HG02885 (cell line): Measurements from ENCODE around the gene HECW1.
"Not testable (repeated sequence)": the region's sequence is repeated elsewhere in the genome, so short reads cannot be mapped to it uniquely, and the experiment has no call there.

ENCODE experiments used
- ATAC-seq: cut with Tn5 transposase; IDR thresholded peaks from one replicate; pipeline ENCODE4 v1.9.1; 2021; ENCODE audit warnings: mild to moderate bottlenecking; ENCODE audit not compliant: unreplicated experiment, poor library complexity

HECW1 gene

GRCh38 chr7:43484678-43485395, 372.4 kb downstream of the HECW1 start:
- ATAC-seq = no peak

- ATAC-seq = no peak
Observed at GRCh38 chr7:43485580-43485979, 373.1 kb downstream of the HECW1 start.

DNA sequence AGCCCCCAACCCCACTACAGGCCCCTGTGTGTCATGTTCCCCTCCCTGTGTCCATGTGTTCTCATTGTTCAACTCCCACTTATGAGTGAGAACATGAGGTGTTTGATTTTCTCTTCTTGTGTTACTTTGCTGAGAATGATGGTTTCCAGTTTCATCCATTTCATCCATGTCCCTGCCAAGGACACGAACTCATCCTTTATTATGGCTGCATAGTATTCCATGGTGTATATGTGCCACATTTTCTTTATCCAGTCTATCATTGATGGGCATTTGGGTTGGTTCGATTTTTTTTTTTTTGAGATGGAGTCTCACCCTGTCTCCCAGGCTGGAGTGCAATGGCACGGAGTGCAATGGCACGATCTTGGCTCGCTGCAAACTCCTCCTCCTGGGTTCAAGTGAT, 373.6 kb downstream of the HECW1 start:
- not testable (repeated sequence) for ATAC-seq

DNA sequence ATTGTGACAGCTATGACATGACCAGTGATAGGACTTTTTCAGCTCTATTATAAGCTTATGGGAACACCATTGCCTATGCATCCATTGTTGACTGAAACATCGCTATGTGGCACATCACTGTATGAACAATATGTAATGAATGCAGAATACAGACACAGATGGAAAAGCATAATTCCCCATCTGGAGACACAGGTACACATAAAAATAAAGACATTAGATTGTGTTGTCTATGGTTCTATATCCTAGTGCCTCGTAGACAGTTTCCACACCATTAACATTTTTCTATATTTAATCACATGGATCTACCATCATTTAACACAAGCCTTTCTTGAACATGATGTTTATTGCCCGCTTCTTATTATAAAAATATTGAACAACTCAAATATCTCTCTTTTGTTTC, 374.2 kb downstream of the HECW1 start:
- no peak for ATAC-seq

- no peak for ATAC-seq
Observed at GRCh38 chr7:43487731-43488073, 375.3 kb downstream of the HECW1 start.

DNA sequence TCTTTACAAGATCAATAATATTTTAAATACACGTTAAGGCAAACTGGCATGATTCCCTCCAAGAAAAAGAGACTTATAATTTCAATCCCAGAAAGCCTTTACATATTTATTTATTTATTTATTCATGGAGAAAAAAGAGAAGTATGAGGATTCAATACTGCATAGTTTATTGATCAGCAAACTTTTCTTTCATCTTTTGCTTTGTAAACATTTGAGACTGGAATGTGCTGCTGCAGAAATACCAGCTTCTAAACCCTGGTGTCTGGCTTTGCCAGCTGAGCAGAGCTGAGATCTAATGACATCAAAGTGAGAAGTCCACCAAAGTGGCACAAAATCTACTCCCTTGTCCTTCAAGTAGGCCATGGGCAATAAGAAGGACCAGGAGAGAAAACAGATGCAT, 376.8 kb downstream of the HECW1 start:
- no peak for ATAC-seq

GRCh38 chr7:43490016-43490415, 377.6 kb downstream of the HECW1 start:
- no peak for ATAC-seq

DNA sequence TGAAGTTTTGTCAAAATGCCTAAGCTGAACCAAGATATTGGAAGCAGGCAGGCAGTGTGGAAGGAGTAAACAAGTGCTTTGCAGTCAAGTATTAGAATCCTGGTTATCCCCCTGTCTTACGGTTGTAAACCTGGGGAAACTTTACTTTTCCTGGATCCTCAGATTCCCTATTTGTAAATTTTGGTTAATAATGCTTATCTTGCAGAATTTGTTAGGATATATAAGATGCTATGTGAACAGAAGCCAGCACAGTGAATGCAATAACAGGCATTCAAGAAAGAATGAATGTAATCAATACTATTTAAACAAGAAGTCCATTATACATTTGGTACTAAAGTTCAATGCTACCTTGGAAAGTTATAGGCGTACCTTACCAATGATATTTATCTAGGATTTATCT, 378.7 kb downstream of the HECW1 start:
- no peak for ATAC-seq

DNA sequence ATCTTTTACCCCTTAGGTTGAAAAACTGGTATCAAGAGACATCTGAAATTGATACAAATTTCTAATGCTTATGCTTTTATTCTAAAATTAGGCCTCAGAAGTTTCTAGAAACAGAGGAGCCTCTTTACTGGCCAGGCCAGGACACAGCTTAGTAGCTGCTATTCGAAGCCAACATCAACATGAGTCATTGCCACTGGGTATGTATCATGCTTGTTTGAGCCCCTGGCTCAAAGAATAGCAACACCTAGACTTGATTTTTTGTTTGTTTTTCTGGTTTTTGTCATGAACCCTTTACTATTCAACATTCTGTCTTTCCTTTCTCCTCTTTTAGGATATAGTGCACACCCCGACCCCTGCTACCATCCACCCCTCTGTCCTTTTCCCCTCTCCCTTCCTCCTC, 379.5 kb downstream of the HECW1 start:
- no peak for ATAC-seq

GRCh38 chr7:43492896-43493295, 380.4 kb downstream of the HECW1 start:
- ATAC-seq = no peak

- ATAC-seq = peak; percentile 47
Observed at GRCh38 chr7:43495572-43495971, 383.1 kb downstream of the HECW1 start.

GRCh38 chr7:43496596-43496995, 384.1 kb downstream of the HECW1 start:
- no peak for ATAC-seq

GRCh38 chr7:43501870-43502269, 389.4 kb downstream of the HECW1 start:
- ATAC-seq = no peak

DNA sequence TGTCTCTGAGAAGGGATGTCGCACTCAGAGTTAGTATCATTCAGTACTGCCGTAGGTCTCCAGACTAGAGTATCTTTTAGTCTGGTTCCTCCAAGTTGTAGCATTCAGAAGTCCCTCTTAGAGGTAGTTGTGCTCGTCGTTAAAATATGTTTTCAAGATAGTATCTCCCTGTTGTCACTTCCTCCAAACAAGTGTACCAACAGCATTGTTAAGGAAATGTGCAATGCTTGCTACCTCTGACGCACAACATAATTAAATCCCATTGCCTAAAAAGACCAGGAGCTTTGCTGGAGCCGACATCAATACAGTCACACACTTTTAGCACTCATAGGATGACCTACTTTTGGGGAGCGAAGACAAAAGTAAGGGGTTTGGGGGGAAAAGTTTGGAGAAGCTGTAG, 390.5 kb downstream of the HECW1 start:
- no peak for ATAC-seq

DNA sequence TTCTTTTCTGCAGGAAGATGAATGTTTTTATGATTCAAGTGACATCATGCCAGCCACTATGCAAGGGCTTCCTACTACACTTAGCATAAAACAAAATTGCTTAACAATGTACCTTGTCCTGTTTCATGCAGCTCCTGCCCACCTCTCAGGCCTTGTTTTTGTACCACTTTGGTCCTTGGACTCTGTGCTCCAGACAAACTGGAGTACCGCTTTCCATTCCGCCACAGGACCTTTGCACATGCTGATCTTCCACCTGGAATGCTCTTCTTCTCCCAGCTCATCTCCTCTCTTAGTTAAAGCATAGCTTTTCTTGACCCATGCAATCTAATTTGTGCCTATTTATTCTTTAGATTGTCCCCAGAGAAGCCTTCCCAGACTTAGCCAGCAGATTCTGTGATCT, 393.0 kb downstream of the HECW1 start:
- ATAC-seq = no peak

DNA sequence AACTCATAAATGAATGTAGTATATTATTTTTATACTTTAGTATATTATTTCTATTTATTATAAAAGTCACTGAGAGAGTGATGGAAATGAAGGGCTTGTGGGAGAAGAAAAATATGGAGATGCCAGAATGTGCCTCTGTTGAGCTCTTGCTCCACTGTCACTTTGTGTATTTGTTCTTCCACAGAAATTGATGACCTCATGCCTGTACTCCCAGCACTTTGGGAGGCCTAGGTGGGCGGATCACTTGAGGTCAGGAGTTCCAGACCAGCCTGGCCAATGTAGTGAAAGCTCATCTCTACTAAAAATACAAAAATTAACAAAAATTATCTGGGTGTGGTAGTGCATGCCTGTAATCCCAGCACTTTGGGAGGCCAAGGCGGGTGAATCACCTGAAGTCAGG, 394.0 kb downstream of the HECW1 start:
- no peak for ATAC-seq

DNA sequence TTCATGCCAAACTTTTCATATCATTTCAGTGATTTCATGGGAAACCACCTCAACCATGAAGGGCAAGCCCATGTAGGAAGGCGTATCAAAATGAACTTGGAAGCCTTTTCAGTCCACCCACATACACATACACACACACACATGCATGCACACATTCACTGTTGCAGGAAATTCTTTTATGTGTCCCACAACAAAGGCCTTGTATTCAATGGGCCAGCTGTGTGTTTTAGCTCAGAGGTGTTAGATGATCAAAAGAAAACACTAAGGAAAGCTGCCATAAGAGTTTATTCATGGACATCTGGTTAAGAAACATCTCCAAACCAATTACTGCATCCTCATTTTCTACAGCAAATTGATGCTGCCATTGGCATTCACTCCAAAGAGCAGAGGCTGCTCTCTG, 396.0 kb downstream of the HECW1 start:
- no peak for ATAC-seq

GRCh38 chr7:43509906-43510305, 397.5 kb downstream of the HECW1 start:
- ATAC-seq = no peak

DNA sequence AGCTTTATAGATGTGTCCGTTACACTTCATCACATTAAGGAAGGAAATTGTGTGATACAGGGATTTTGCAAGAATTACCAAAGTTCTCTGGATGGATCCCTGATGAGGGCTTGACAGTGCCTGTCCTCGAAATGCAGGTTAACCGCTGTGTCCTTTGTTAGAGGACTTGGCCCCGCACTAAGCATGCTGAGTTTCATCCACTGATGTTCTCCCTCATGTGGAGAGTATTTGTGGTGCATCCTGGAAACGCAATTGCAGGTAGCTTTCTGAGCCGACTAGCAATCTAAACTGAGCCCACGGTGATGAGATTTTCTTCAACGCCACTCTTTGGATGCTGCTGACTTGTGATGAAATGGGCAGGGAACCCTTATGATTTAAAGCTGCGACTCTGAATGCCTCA, 398.6 kb downstream of the HECW1 start:
- no peak for ATAC-seq

- ATAC-seq = no peak
Observed at GRCh38 chr7:43511769-43512515, 399.5 kb downstream of the HECW1 start.

GRCh38 chr7:43513251-43513650, 400.8 kb downstream of the HECW1 start:
- ATAC-seq = no peak
